Keratinocyte (primary cell): ENCODE data around the gene RABL3. TPM values are rescaled to one million over a fixed set of nuclear protein-coding genes. Genes with fewer than 3 reads are reported as not detected.

ENCODE experiments used
- DNase-seq: peaks from one replicate; pipeline ENCODE4 v3.0.0-alpha.2; 2011; ENCODE audit warnings: low read depth, missing footprints, low spot score
- FAIRE-seq: peaks from 2 replicates; lab custom pipeline; 2011; peaks lifted over from hg19 to GRCh38; lab: Jason Lieb, UNC
- H2AFZ ChIP-seq: 2 replicates; pipeline ENCODE4 v1.6.0; 2012; ENCODE audit warnings: low read length, control low read depth, inconsistent platforms; ENCODE audit not compliant: control insufficient read depth
- H3K27ac ChIP-seq: 2 replicates; pipeline ENCODE4 v1.5.1; 2011; ENCODE audit warnings: low read length; ENCODE audit not compliant: control insufficient read depth, insufficient read depth
- H3K27me3 ChIP-seq: 3 replicates; pipeline ENCODE4 v1.6.0; 2011; ENCODE audit warnings: low read length; ENCODE audit not compliant: control insufficient read depth, insufficient read depth; ENCODE audit errors: extremely low read depth
- H3K36me3 ChIP-seq, 2 experiments: 2 replicates in 1 of 2; 3 replicates in 1 of 2; pipeline ENCODE4 v1.5.1; 2011; ENCODE audit warnings: low read length in 2 of 2, mild to moderate bottlenecking in 1 of 2; ENCODE audit not compliant: control insufficient read depth in 2 of 2, insufficient read depth in 2 of 2; ENCODE audit errors: extremely low read depth in 1 of 2
- H3K4me1 ChIP-seq: 3 replicates; pipeline ENCODE4 v1.5.1; 2011; ENCODE audit warnings: low read length; ENCODE audit not compliant: control insufficient read depth, insufficient read depth; ENCODE audit errors: extremely low read depth
- H3K4me2 ChIP-seq: 3 replicates; pipeline ENCODE4 v1.6.0; 2011; ENCODE audit warnings: low read depth, low read length; ENCODE audit not compliant: control insufficient read depth, insufficient read depth; ENCODE audit errors: extremely low read depth
- H3K4me3 ChIP-seq, 3 experiments: fragments of 200-600 bp in 1 of 3; sonication (generic) in 1 of 3; 2 replicates in 2 of 3; 3 replicates in 1 of 3; pipeline ENCODE4 v1.5.1; 2011 to 2016; ENCODE audit warnings: low read length in 3 of 3, mild to moderate bottlenecking in 3 of 3, control low read depth in 2 of 3, inconsistent platforms in 1 of 3, low read depth in 1 of 3, mixed read lengths in 1 of 3, mixed run types in 1 of 3, moderate library complexity in 1 of 3; ENCODE audit not compliant: control insufficient read depth in 2 of 3, insufficient read depth in 2 of 3; ENCODE audit errors: extremely low read depth in 1 of 3
- H3K79me2 ChIP-seq: 2 replicates; pipeline ENCODE4 v1.6.0; 2012; ENCODE audit warnings: low read length; ENCODE audit not compliant: control insufficient read depth, insufficient read depth
- H3K9ac ChIP-seq: 3 replicates; pipeline ENCODE4 v1.6.0; 2011; ENCODE audit warnings: low read length; ENCODE audit not compliant: control insufficient read depth, insufficient read depth; ENCODE audit errors: extremely low read depth
- H3K9me1 ChIP-seq: 3 replicates; pipeline ENCODE4 v1.6.0; 2011; ENCODE audit warnings: low read length; ENCODE audit not compliant: control insufficient read depth, insufficient read depth; ENCODE audit errors: extremely low read depth
- H3K9me3 ChIP-seq: 2 replicates; pipeline ENCODE4 v1.5.1; 2012; ENCODE audit warnings: low read depth, low read length; ENCODE audit not compliant: control insufficient read depth
- H4K20me1 ChIP-seq: 3 replicates; pipeline ENCODE4 v1.6.0; 2011; ENCODE audit warnings: low read length; ENCODE audit not compliant: control insufficient read depth, insufficient read depth; ENCODE audit errors: extremely low read depth
- EZH2 ChIP-seq: IDR thresholded peaks from one replicate; pipeline ENCODE4 v1.6.1; 2012; ENCODE audit warnings: inconsistent platforms, mild to moderate bottlenecking, low read length, moderate library complexity
- dilution Hi-C: fragments of 300-500 bp; cut with MboI; formaldehyde crosslinking; loops from one replicate; pipeline ENCODE4 v1.7.0; 2020; ENCODE audit warnings: low sequenced_read_pairs; ENCODE audit not compliant: extremely low pct_ligation_motif_present
- polyA plus RNA-seq, 5 experiments: library from polyadenylated mRNA; depleted of rRNA in 3 of 5; stranded (reverse) in 3 of 5; stranded (forward) in 1 of 5; unstranded in 1 of 5; fragments of >200 nt; gene quantifications; 1 replicate in 1 of 5; 2 replicates in 3 of 5; 3 replicates in 1 of 5; pipeline versions ENCODE4 v1.2.1 to v1.2.3, GENCODE V29; 2011 to 2012; ENCODE audit warnings: missing spikeins in 2 of 5, low read depth in 1 of 5, low replicate concordance in 1 of 5
- TF ChIP-seq, protein P1 (sequence below), 3 experiments: IDR thresholded peaks in 1 of 3; conservative IDR thresholded peaks in 1 of 3; optimal IDR thresholded peaks in 1 of 3; 2 replicates in 2 of 3; 3 replicates in 1 of 3; pipeline versions ENCODE3 to v1.5.1; 2011; ENCODE audit warnings: low read length in 3 of 3, mild to moderate bottlenecking in 3 of 3, moderate library complexity in 2 of 3, control low read depth in 1 of 3, inconsistent platforms in 1 of 3; ENCODE audit not compliant: insufficient read depth in 2 of 3; ENCODE audit errors: extremely low read depth in 1 of 3

The RABL3 gene
- polyA plus RNA-seq, 1 donor (not counting 4 experiments of a cell fraction or from before 2014, with no cell fraction given): 13.4 TPM

DNA sequence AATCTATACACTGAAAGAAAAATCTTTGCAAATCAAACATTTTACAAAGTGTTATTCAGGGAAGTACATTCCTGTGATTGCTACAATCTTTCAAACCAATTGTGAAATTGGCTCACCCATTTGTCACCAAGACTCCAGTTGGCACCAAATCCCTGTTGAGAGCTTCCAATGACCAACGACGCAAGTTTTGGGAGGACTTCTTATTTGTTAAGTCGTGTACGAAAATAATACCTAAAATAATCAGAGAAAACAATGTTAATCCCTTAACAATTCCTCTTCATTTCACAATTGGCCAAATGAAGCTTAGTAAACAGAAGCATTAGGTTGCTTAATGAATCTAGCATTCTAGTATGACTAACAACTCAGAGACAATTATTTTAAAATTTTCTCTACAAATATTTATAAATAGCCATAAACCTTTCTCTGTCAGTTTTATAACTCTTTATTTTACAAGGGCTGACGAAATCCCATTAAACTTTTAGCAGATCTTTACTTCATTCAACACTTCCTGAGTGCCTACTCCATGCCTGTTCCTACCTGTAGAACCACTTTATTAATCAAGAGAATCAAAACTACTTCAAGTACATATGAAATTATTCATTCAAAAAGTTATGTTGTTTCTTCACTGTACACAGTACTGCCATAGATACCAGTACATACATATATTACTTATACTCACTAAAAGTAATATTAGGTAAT lies 36.3 kb downstream of the RABL3 start:
- Histone ChIP-seq H3K79me2 (no peaks in the 10 kb centered on the region), H3K4me2 (no peak overlapping the region), H3K9me3 (no peaks in the 10 kb centered on the region), H3K27me3 (no peaks in the 10 kb centered on the region), H3K9ac (no peak overlapping the region), H4K20me1 (no peaks in the 10 kb centered on the region), H3K4me1 (no peaks in the 10 kb centered on the region), H3K9me1 (no peaks in the 10 kb centered on the region), H3K27ac (no peak overlapping the region), H3K36me3 (peaks cover 0 to 6% of the 10 kb centered on the region in 2 experiments), H3K4me3 (no peak overlapping the region), H2AFZ (no peak overlapping the region)
- FAIRE-seq (no peak), DNase-seq (no peak)
- TF ChIP-seq EZH2: no peak
- TF ChIP-seq, protein P1, sequence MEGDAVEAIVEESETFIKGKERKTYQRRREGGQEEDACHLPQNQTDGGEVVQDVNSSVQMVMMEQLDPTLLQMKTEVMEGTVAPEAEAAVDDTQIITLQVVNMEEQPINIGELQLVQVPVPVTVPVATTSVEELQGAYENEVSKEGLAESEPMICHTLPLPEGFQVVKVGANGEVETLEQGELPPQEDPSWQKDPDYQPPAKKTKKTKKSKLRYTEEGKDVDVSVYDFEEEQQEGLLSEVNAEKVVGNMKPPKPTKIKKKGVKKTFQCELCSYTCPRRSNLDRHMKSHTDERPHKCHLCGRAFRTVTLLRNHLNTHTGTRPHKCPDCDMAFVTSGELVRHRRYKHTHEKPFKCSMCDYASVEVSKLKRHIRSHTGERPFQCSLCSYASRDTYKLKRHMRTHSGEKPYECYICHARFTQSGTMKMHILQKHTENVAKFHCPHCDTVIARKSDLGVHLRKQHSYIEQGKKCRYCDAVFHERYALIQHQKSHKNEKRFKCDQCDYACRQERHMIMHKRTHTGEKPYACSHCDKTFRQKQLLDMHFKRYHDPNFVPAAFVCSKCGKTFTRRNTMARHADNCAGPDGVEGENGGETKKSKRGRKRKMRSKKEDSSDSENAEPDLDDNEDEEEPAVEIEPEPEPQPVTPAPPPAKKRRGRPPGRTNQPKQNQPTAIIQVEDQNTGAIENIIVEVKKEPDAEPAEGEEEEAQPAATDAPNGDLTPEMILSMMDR (optimal IDR thresholded peaks at IDR 0.05 in 1 of 3, IDR thresholded peaks at IDR 0.05 in 1 of 3, conservative IDR thresholded peaks at IDR 0.05 in 1 of 3; ENCODE audit: extremely low read depth in 1 of 3, insufficient read depth in 2 of 3, low read length in 3 of 3): no peak
- dilution Hi-C loops: no loop called here

DNA sequence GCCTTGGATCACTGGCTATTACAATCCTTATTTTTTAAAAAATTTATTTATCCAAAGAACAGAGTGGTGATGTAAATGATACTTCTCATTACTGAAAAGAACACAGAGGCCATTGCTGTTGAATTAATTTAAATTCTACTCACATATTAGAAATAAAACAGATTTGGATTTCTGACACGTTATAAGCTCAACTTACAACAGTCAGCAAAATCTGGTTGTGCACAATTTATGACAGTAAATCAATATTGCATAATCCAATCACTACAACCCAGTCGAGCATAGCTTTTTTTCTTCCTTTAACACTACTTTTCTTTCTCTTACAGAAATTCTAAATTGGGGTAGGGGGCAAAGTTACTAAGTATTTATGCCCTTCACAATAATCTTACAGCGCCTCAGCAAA lies 43.0 kb downstream of the RABL3 start:
- Histone ChIP-seq H2AFZ (no peak overlapping the region), H3K4me1 (no peaks in the 10 kb centered on the region), H3K9ac (no peak overlapping the region), H4K20me1 (no peaks in the 10 kb centered on the region), H3K4me2 (no peak overlapping the region), H3K79me2 (no peaks in the 10 kb centered on the region), H3K4me3 (no peak overlapping the region), H3K9me1 (no peaks in the 10 kb centered on the region), H3K27ac (no peak overlapping the region), H3K27me3 (no peaks in the 10 kb centered on the region), H3K9me3 (no peaks in the 10 kb centered on the region), H3K36me3 (peaks cover 0 to 4% of the 10 kb centered on the region in 2 experiments)
- dilution Hi-C loops: no loop called here
- no peak for TF ChIP-seq EZH2
- TF ChIP-seq, protein P1 (optimal IDR thresholded peaks at IDR 0.05 in 1 of 3, IDR thresholded peaks at IDR 0.05 in 1 of 3, conservative IDR thresholded peaks at IDR 0.05 in 1 of 3; ENCODE audit: extremely low read depth in 1 of 3, insufficient read depth in 2 of 3, low read length in 3 of 3): no peak
- DNase-seq: no peak
- no peak for FAIRE-seq
